ENCODE data around the gene RBP3.

Gene RBP3

DNA sequence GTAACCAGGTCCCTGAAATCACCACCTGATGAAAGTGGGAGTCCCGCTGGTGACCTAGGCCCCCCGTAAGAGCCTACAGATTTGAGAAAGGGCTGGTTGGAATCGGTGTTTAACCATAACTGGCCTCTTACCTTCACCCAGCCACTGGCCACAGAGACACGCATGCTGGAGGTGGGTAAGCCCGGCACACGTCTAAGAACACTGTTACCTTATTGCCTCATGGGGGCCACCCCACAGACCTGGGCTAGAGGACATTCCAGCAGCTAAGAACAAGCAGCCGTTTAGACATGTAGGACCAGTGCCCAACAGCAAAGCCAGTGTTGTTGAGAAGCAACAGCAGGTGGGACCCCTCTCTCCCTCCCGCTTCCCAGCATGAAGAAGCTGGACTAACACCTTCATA, 28.4 kb upstream of the RBP3 start:
- no peak for DNase-seq (ENCODE audit: low spot score)

- DNase-seq (ENCODE audit: low spot score): no peak
These were observed 27.4 kb upstream of the RBP3 start for GRCh38 chr10:47320812-47321211.

DNA sequence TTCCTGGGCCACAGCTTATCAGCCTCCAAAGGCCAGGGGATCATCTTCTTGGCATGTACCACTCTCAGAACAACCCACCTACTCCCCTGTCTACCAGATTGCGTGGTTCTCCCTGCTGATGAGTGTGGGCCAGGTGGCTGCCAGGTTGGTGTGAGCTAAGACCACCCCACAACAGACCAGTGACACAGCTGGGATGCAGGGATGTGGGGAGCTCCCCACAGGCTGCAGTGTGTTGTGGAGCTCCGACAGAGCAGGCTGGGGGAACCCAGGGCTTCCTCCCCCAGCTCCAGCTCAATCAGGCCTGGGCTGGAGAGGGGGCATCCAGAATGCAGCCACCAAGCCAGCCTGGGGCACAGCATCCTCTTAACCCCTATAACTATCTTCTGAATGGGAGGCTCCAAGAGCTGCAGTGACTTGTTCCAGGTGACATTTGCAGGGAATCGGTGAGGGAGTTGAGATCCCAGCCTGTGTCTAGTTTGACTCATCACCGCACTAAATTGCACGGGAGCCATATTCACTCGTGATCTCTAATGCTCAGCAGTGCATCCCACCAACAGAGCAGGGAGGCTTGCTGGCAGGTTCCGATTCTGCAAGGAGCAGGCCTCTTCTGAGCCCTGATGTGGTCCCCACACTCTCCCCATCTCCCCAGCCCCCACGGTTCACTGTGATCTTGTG, 26.5 kb upstream of the RBP3 start:
- no peak for DNase-seq (ENCODE audit: low spot score)

- DNase-seq (ENCODE audit: low spot score): no peak
These were observed 25.7 kb upstream of the RBP3 start, which contains the start of gene GDF2 for GRCh38 chr10:47322300-47323061. Gene GDF2, plus strand, starts transcription at chr10:47322454. Its CDS starts 215 bp downstream, at chr10:47322669.

- no peak for DNase-seq (ENCODE audit: low spot score)
These were observed 25.1 kb upstream of the RBP3 start for GRCh38 chr10:47323087-47323486.

DNA sequence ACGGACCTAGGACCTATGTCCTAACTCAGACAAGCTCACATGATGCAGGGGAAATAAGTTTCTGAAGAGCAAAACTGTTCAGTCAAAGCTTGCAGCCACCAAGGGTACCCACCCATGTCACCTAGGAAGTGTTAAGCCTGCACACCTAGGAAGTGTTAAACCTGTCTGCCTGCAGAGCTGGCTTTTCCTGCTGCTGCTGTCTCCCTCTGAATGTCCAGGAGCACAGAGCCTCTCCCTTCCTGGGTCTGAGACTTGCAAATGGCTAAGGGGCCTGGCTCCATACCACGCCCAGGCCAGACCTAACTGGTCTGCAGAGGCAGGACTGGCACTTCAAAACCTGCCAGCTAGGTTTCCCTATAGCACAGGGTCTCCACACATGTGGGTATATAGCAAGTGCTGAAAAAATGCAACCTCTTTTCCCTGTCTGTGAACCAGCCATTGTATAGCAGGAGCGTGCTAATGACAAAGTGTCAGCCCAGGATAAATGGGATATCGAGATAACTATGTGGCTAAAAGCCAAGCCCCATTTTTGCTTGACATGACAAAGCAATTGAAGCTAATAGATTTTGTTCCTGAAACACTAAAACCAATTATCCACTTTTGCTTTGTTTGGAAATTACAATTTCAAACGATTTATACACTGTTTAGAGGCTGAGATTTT, 24.4 kb upstream of the RBP3 start:
- no peak for DNase-seq (ENCODE audit: low spot score)

- DNase-seq (ENCODE audit: low spot score): no peak
These were observed 22.6 kb upstream of the RBP3 start for GRCh38 chr10:47325303-47326291.

DNA sequence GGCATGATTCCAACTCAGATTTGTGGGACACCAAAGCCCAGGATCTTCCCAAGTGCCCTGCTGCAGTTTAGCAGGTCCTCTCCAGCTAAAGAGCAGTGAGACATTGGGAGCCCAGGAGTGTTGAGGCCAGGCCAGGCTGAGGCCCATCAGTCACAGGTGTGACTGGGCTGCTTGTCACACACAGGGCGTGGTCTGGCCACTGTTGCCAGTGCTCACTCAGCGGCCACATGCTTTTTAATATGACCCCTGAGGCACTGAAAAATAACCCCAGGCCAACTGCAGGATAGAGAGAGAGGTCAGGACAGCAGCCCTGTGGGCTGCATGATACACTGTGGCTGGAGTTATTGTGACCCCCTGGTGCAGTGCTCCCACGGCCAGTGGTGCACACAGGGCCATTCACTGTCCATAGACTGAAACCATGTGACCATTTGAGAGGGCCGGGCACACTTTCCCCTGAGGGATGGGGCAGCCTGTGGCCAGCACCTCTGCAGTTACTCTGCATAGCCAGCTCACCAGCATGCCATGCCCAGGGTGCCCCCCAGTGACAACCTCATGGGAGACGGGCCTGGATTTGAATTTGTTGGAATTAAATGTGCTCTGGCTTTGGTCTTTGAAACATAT, 21.7 kb upstream of the RBP3 start:
- DNase-seq (ENCODE audit: low spot score): no peak

DNA sequence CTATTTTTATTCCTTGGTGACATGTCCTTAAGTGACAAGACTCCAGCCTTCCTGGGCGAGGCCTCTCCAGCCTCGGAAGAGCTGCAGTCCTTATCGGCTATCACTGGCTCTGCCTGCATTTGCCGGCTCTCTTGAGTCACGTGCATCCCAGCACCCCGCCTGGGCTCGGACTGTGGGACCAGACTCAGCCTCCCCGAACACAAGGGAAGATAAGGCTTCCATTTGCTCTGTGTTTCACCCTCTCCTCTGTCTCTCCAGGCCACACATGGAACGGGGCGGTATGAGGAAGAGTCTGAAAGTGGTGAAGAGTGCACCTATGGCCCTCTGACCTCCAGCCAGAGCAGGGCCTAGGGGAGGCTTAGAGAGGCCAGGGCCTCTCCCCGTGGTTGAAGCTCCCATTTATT, 21.2 kb upstream of the RBP3 start:
- no peak for DNase-seq (ENCODE audit: low spot score)

DNA sequence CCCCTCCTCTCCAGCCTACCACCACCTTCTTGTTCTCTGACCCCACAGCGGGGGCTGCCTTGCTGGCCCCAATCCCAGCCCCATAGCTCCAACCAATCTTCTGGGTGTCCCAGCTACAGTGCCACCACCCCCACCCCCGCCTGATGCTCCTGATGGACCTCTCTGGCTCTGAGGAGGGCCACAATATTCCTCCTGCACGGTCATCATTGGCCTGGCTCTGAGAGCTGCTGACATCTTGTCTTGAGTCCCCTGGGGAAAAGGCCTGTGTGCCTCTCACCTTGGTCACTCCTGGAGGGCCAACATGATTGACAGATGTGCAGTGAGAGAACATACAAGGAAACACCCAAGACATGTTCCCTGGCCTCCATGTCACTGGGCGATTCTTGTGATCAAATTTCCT, 18.3 kb upstream of the RBP3 start:
- DNase-seq (ENCODE audit: low spot score): no peak

DNA sequence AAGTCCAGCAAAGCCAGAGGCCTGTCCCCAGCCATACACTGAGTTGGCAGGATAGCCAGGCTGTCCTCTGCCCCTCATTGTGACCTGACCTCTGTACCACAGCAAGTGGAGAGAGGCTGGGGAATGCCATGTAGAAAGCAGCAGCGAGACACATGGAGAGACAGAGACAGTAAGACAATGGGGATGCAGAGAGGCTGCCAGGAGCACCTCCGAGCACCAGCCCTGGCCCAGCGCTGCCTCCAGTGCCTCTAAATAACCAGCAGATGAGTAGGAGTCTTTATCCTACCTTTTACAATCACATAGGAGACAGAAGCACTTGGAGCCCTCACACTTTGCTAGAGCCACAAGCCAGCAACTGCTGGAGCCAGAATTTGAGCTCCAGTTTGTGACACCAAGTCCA, 17.8 kb upstream of the RBP3 start:
- no peak for DNase-seq (ENCODE audit: low spot score)

DNA sequence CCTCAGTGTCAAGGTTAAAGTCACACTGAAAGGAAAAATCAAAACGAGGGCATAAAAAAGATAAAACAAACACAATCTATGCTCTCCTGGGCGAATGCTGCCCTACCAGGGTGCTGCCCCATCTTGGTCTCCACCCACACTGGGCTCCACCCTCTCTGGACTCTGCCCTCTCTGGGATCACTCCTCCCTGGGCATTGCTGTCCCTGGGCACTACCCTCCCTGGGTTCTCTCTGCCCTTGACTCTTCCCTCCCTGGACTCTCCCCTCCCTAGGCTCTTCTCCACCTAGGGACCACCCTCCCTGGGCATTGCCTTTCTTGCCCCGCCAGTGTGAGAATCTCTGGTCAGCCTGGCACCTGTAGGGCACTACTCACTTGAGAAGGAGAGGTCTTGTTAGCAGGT, 17.4 kb upstream of the RBP3 start:
- DNase-seq (ENCODE audit: low spot score): no peak

GRCh38 chr10:47331491-47331890, 16.7 kb upstream of the RBP3 start:
- DNase-seq (ENCODE audit: low spot score): no peak

GRCh38 chr10:47331954-47332353, 16.2 kb upstream of the RBP3 start:
- DNase-seq (ENCODE audit: low spot score): no peak

DNA sequence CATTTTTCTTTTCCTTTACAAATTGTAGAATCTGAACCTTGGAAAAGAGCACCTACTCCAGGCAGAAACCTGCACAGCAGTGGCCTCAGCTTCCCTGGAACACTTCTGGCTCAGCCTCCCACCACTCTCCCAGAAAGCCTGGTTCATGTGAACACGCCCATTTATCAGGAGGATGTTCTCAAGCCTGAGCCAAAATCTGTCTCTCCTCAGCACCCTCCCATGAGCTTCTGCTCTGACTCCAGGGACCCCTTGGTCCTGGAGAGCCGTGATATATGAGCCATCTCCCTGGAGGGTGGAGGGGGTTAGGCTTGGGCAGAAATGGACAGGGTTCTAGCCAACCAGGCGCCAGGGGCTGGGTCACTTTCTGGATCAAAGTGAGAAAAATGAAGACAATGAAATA, 15.8 kb upstream of the RBP3 start:
- DNase-seq (ENCODE audit: low spot score): no peak

DNA sequence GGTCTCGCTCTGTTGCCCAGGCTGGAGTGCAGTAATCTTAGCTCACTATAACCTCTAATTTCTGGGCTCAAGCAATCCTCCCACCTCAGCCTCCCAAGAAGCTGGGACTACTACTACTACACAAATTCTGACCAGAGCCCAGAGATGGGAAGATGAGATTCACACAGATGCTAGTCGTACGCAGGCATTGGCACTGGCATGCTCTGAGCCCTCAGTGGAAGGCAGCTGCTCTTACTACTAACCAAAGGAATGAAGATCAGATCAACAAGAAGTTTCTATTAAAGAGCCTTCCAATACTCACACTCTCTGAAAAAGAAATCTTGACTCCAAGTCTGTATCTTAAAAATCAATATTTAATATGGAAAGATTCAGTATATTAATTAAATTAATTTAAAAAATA, 15.2 kb upstream of the RBP3 start:
- DNase-seq (ENCODE audit: low spot score): no peak

DNA sequence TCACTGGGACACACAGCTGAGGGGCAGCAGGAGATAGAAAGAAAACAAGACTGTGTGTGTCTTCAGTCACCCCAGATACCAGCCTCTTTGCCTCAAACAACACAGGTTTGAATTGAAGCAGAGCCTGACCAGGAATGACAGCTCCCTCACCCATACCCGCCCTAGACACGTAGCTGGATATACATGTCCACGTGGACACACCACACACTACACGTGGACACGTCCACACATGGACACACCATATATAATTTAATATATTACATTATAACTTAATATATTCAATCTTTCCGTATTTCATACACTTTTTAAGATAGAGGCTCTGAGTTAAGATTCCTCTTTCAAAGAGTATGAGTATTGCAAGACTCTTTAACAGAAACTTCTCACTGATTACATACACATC, 14.6 kb upstream of the RBP3 start:
- no peak for DNase-seq (ENCODE audit: low spot score)

DNA sequence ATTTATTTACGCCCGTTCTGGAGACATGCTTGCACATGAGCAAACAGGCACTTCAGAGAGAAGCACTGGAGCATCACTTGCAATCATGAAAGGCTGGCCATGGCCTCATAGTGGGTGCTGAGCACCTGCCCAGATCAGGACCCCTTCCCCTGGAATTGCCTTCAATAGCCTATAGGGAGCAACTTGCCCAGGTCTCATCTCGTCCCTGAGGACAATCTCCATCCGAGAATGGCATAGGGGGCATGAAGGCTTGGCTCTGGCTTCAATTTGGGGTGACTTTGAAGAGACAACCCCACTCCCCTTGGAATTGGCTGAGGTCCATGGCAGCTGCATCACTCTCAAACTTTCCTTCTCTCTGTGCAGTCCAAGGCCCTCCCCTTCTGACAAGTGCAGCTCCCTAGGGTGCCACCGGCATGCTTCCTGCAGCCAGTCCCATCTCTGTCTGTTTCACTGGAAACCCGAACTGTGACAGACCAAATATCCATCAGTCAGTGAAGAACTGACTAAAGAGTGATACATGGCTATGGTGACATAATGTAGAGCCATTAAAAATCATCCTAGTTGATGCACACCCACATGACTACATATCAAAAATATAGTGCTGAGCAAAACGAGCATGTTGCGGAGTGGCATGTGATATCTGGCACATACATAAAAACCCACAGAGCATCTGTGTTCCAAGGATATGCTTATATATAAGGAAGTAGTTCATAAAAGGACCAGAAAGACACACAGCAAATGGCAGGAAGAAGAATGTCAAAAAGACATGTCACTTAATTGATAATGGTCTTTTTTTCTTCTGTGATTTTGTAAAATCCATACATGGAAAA, 13.5 kb upstream of the RBP3 start:
- DNase-seq (ENCODE audit: low spot score): no peak

DNA sequence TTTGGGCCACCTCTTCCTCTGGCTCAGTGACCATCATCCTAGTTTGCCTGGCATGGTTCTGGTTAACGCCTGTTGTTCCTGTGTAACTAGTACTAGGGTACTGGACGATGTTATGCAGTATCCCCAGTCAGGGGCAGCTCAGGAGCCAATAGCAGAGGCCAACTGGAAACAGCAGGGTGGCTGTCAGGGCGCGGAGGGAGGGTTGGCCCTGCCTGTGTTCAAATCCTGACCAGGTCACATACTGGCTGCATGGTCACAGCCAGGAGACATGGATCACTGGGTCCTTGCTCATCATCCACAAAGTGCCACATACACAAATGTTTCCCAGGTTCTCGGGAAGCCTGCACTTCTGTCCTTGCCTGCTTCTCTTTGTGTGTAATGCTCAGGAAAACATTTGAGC, 12.3 kb upstream of the RBP3 start:
- no peak for DNase-seq (ENCODE audit: low spot score)

GRCh38 chr10:47336387-47337134, 11.6 kb upstream of the RBP3 start:
- DNase-seq (ENCODE audit: low spot score): no peak

Measured in globus pallidus (tissue), 1 donor.